ENCODE measurements around the gene MOB3B.

GRCh38 chr9:27407491-27407890 lies 122.1 kb downstream of the MOB3B start:
- TF ChIP-seq POLR2A (IDR thresholded peaks at IDR 0.05) (no peak), CTCF (IDR thresholded peaks at IDR 0.05) (no peak)
